Astrocyte (in vitro differentiated cells and primary cell): Measurements from ENCODE around the gene ANKRD53. TPM values are rescaled to one million over a fixed set of nuclear protein-coding genes. Genes with fewer than 3 reads are reported as not detected.

Experiments
- DNase-seq: peaks from one replicate; pipeline ENCODE4 v3.0.0-alpha.2; 2010; ENCODE audit warnings: low read depth
- FAIRE-seq: peaks from 2 replicates; lab custom pipeline; 2011; peaks lifted over from hg19 to GRCh38; lab: Jason Lieb, UNC
- H2AFZ ChIP-seq: 2 replicates; pipeline ENCODE4 v1.6.0; 2012; ENCODE audit warnings: low read depth, low read length, inconsistent platforms
- H3K27ac ChIP-seq: 2 replicates; pipeline ENCODE4 v1.5.1; 2011; ENCODE audit warnings: low read depth, low read length, inconsistent platforms
- H3K27me3 ChIP-seq: 2 replicates; pipeline ENCODE4 v1.6.0; 2011; ENCODE audit warnings: low read length, inconsistent platforms; ENCODE audit not compliant: insufficient read depth
- H3K36me3 ChIP-seq: 2 replicates; pipeline ENCODE4 v1.5.1; 2011; ENCODE audit warnings: low read length, inconsistent platforms; ENCODE audit not compliant: insufficient read depth
- H3K4me1 ChIP-seq: 2 replicates; pipeline ENCODE4 v1.5.1; 2011; ENCODE audit warnings: low read length, inconsistent platforms; ENCODE audit not compliant: insufficient read depth
- H3K4me2 ChIP-seq: 2 replicates; pipeline ENCODE4 v1.6.0; 2012; ENCODE audit warnings: low read length, inconsistent platforms
- H3K4me3 ChIP-seq: 2 replicates; pipeline ENCODE4 v1.5.1; 2011; ENCODE audit warnings: low read depth, mild to moderate bottlenecking, low read length, inconsistent platforms; ENCODE audit not compliant: insufficient read depth
- H3K79me2 ChIP-seq: 2 replicates; pipeline ENCODE4 v1.6.0; 2012; ENCODE audit warnings: mild to moderate bottlenecking, low read length, inconsistent platforms; ENCODE audit not compliant: insufficient read depth
- H3K9ac ChIP-seq: 2 replicates; pipeline ENCODE4 v1.6.0; 2012; ENCODE audit warnings: mild to moderate bottlenecking, low read length, inconsistent platforms
- H3K9me3 ChIP-seq: 2 replicates; pipeline ENCODE4 v1.5.1; 2012; ENCODE audit warnings: low read depth, mild to moderate bottlenecking, low read length, inconsistent platforms; ENCODE audit not compliant: insufficient read depth
- H4K20me1 ChIP-seq: 2 replicates; pipeline ENCODE4 v1.6.0; 2012; ENCODE audit warnings: low read length, inconsistent platforms; ENCODE audit not compliant: insufficient read depth
- H3K27ac Mint-ChIP-seq: one replicate; pipeline ENCODE4 v1.8.0; 2021; ENCODE audit warnings: mild to moderate bottlenecking, mixed read lengths; ENCODE audit not compliant: unreplicated experiment
- H3K27me3 Mint-ChIP-seq: one replicate; pipeline ENCODE4 v1.8.0; 2021; ENCODE audit warnings: low read depth, mixed read lengths; ENCODE audit not compliant: unreplicated experiment
- H3K36me3 Mint-ChIP-seq: one replicate; pipeline ENCODE4 v1.8.0; 2021; ENCODE audit warnings: low read depth, mixed read lengths; ENCODE audit not compliant: unreplicated experiment
- H3K4me1 Mint-ChIP-seq: one replicate; pipeline ENCODE4 v1.8.0; 2021; ENCODE audit warnings: low read depth, mixed read lengths; ENCODE audit not compliant: unreplicated experiment
- H3K4me3 Mint-ChIP-seq: one replicate; pipeline ENCODE4 v1.8.0; 2021; ENCODE audit warnings: mild to moderate bottlenecking, moderate library complexity, mixed read lengths; ENCODE audit not compliant: unreplicated experiment
- H3K9me3 Mint-ChIP-seq: one replicate; pipeline ENCODE4 v1.8.0; 2021; ENCODE audit warnings: mild to moderate bottlenecking, mixed read lengths; ENCODE audit not compliant: unreplicated experiment
- EZH2 ChIP-seq: IDR thresholded peaks from 2 replicates; pipeline ENCODE4 v1.6.1; 2012; ENCODE audit warnings: mild to moderate bottlenecking, low read length, inconsistent platforms; ENCODE audit not compliant: insufficient read depth
- total RNA-seq: library from RNA; stranded (reverse); gene quantifications from 2 replicates; pipeline ENCODE4 v1.2.1, GENCODE V29; 2021
- TF ChIP-seq, protein P1 (sequence below): IDR thresholded peaks from 2 replicates; pipeline ENCODE4 v1.5.1; 2011; ENCODE audit warnings: low read depth, mild to moderate bottlenecking, inconsistent platforms, low read length, moderate library complexity; ENCODE audit not compliant: insufficient read depth

ANKRD53 gene
- total RNA-seq, 1 donor from 2014 or later = 1.1 TPM

DNA sequence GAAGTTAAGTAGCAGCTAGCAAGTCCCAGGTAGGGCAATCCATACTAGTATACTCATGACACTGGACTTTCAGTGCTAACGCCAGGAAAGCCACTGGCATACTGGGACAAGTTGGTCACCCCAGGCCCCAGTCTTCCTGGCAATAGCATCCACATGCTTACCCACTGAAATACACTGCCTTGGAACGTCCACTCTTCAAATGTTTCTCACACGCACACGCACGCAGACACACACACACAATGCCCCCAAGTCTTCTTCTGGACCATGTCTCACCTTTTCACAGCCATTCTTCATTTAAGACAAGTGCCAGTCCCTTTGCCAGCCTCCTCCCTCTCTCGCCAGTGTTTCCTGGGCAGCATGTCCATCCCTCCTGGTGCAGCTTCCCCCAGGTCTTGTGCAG is 25.0 kb downstream of the ANKRD53 start:
- H3K9me3 ChIP-seq = no peaks in the 10 kb centered on the region
- H3K27ac ChIP-seq = no peak overlapping the region
- Mint-ChIP-seq H3K4me1 (peaks cover 6% of the 10 kb centered on the region), H3K27me3 (peaks cover 13% of the 10 kb centered on the region), H3K36me3 (peaks cover 1% of the 10 kb centered on the region), H3K9me3 (no peaks in the 10 kb centered on the region), H3K27ac (no peak overlapping the region), H3K4me3 (no peak overlapping the region)
- no peak overlapping the region for H3K4me2 ChIP-seq
- no peaks in the 10 kb centered on the region for H3K4me1 ChIP-seq
- no peaks in the 10 kb centered on the region for H4K20me1 ChIP-seq
- FAIRE-seq (no peak), DNase-seq (no peak)
- H3K79me2 ChIP-seq = no peaks in the 10 kb centered on the region
- H3K36me3 ChIP-seq = no peaks in the 10 kb centered on the region
- no peaks in the 10 kb centered on the region for H3K27me3 ChIP-seq
- no peak overlapping the region for H3K9ac ChIP-seq
- no peak overlapping the region for H2AFZ ChIP-seq
- TF ChIP-seq EZH2 = no peak
- TF ChIP-seq, protein P1, sequence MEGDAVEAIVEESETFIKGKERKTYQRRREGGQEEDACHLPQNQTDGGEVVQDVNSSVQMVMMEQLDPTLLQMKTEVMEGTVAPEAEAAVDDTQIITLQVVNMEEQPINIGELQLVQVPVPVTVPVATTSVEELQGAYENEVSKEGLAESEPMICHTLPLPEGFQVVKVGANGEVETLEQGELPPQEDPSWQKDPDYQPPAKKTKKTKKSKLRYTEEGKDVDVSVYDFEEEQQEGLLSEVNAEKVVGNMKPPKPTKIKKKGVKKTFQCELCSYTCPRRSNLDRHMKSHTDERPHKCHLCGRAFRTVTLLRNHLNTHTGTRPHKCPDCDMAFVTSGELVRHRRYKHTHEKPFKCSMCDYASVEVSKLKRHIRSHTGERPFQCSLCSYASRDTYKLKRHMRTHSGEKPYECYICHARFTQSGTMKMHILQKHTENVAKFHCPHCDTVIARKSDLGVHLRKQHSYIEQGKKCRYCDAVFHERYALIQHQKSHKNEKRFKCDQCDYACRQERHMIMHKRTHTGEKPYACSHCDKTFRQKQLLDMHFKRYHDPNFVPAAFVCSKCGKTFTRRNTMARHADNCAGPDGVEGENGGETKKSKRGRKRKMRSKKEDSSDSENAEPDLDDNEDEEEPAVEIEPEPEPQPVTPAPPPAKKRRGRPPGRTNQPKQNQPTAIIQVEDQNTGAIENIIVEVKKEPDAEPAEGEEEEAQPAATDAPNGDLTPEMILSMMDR = no peak
- no peak overlapping the region for H3K4me3 ChIP-seq

DNA sequence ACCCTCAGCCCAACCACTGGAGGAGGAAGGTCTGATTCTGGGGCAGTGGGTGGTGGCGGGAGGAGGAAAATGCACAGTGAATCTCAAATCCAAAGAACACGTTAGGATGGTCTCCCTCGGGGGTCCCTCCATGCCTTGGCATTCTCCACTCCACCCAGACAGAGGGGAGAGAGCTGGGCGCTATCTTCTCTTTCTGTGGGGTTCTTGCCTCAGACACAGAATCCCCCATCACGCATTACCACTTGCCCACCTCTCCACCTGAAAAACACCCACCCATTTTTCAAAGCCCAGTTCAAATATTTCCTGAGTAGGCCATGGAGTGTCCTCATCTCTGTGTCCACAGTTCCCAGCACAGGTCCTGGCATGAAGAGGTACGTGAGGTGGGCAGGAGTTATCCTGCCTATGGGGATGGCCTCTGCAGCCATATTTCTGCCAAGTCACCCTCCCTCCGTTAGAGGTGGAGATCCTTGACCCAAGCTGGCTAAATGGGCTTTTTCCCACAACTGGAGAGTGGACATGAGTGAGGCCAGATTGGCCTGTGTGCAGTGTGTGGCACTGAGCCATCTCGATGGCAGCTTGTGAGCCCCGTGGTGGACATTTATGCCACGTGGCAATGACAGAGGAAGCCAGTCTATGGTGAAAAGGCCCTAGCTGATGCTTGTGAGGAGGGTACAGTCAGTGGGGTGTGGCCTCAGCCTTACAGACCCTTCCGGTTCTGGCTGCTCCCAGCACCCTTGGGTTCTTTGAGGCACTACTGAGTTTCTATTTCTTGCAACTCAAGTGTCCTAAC is 25.7 kb downstream of the ANKRD53 start:
- Histone ChIP-seq H3K27ac (no peak overlapping the region), H3K4me1 (no peaks in the 10 kb centered on the region), H2AFZ (no peak overlapping the region), H3K4me2 (no peak overlapping the region), H3K9me3 (no peaks in the 10 kb centered on the region), H3K4me3 (no peak overlapping the region), H3K9ac (no peak overlapping the region), H3K36me3 (no peaks in the 10 kb centered on the region), H3K27me3 (no peaks in the 10 kb centered on the region), H3K79me2 (no peaks in the 10 kb centered on the region), H4K20me1 (no peaks in the 10 kb centered on the region)
- peaks cover 12% of the 10 kb centered on the region for H3K27me3 Mint-ChIP-seq
- no peaks in the 10 kb centered on the region for H3K9me3 Mint-ChIP-seq
- H3K4me1 Mint-ChIP-seq = peaks cover 6% of the 10 kb centered on the region
- FAIRE-seq (no peak), DNase-seq (no peak)
- peaks cover 1% of the 10 kb centered on the region for H3K36me3 Mint-ChIP-seq
- no peak overlapping the region for H3K4me3 Mint-ChIP-seq
- H3K27ac Mint-ChIP-seq = no peak overlapping the region
- TF ChIP-seq EZH2 = no peak
- TF ChIP-seq, protein P1 = no peak

DNA sequence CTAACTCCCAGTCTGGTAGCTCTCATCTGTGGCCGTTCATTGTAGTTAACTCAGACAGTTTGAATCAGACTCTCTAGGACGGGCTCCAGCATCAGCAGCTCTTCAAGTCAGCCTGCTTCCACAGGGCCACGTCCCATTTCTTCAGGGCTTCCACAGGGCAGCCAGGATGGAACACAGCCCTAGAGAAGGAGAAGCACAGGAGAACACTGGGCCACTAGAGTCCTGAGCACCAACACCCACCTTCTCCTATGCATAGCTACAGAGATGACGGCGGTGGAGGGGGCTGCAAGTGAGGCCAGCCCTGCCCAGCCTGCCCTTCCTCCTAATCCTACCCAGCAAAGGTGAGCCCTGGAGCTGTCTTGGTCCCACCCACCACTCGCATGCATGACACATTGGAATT is 26.4 kb downstream of the ANKRD53 start:
- no peak for TF ChIP-seq EZH2
- TF ChIP-seq, protein P1 = no peak
- no peaks in the 10 kb centered on the region for H3K4me1 ChIP-seq
- H3K79me2 ChIP-seq = no peaks in the 10 kb centered on the region
- DNase-seq (no peak), FAIRE-seq (no peak)
- H3K4me1 Mint-ChIP-seq = peaks cover 6% of the 10 kb centered on the region
- H4K20me1 ChIP-seq = no peaks in the 10 kb centered on the region
- H3K27ac Mint-ChIP-seq = no peak overlapping the region
- H3K36me3 Mint-ChIP-seq = peaks cover 1% of the 10 kb centered on the region
- H3K4me3 Mint-ChIP-seq = no peak overlapping the region
- no peak overlapping the region for H3K4me2 ChIP-seq
- H3K36me3 ChIP-seq = no peaks in the 10 kb centered on the region
- no peak overlapping the region for H3K4me3 ChIP-seq
- H3K27me3 ChIP-seq = no peaks in the 10 kb centered on the region
- no peaks in the 10 kb centered on the region for H3K9me3 Mint-ChIP-seq
- no peak overlapping the region for H3K27ac ChIP-seq
- no peak overlapping the region for H3K9ac ChIP-seq
- no peaks in the 10 kb centered on the region for H3K9me3 ChIP-seq
- H3K27me3 Mint-ChIP-seq = peaks cover 9% of the 10 kb centered on the region
- no peak overlapping the region for H2AFZ ChIP-seq
